Neural cell (in vitro differentiated cells): ENCODE measurements around the gene NBDY. TPM values are rescaled to one million over a fixed set of nuclear protein-coding genes. Genes with fewer than 3 reads are reported as not detected.

Experiments used
- H2AFZ ChIP-seq: fragments of 200-600, 300-800 bp; sonication (generic), shearing (Covaris generic); 2 replicates; pipeline ENCODE4 v1.6.0; 2014; ENCODE audit warnings: low read depth, mild to moderate bottlenecking, antibody characterized with exemption, low read length, moderate library complexity
- H3F3A ChIP-seq: fragments of 200-600 bp; shearing (Covaris generic); 2 replicates; pipeline ENCODE4 v1.6.1; 2016; ENCODE audit warnings: mild to moderate bottlenecking, moderate library complexity, mixed read lengths, antibody characterized with exemption, low read length; ENCODE audit not compliant: insufficient read depth, poor library complexity, severe bottlenecking
- H3K27ac ChIP-seq: fragments of 200-600, 300-800 bp; sonication (generic), shearing (Covaris generic); 2 replicates; pipeline ENCODE4 v1.5.1; 2014; ENCODE audit warnings: mild to moderate bottlenecking, low read length, moderate library complexity
- H3K27me3 ChIP-seq: fragments of 300-800, 200-600 bp; sonication (generic), shearing (Covaris generic); 2 replicates; pipeline ENCODE4 v1.6.0; 2014; ENCODE audit warnings: mild to moderate bottlenecking, low read depth, low read length, moderate library complexity; ENCODE audit not compliant: insufficient read depth
- H3K36me3 ChIP-seq: fragments of 300-800, 200-600 bp; sonication (generic), shearing (Covaris generic); 2 replicates; pipeline ENCODE4 v1.5.1; 2014; ENCODE audit warnings: mild to moderate bottlenecking, antibody characterized with exemption, low read length, moderate library complexity; ENCODE audit not compliant: insufficient read depth
- H3K4me2 ChIP-seq: fragments of 300-800, 200-600 bp; sonication (generic), shearing (Covaris generic); 2 replicates; pipeline ENCODE4 v1.6.0; 2014; ENCODE audit warnings: mild to moderate bottlenecking, low read length
- H3K4me3 ChIP-seq: fragments of 300-800, 200-600 bp; sonication (generic), shearing (Covaris generic); 2 replicates; pipeline ENCODE4 v1.5.1; 2014; ENCODE audit warnings: mild to moderate bottlenecking, low read length, moderate library complexity
- H3K79me2 ChIP-seq: fragments of 200-600 bp; shearing (Covaris generic); replicated peaks from 2 replicates; pipeline ENCODE4 v1.6.0; 2014; ENCODE audit warnings: mild to moderate bottlenecking, low read length, moderate library complexity; ENCODE audit not compliant: insufficient read depth
- H3K9ac ChIP-seq: fragments of 300-800, 200-600 bp; sonication (generic), shearing (Covaris generic); 2 replicates; pipeline ENCODE4 v1.6.1; 2016; ENCODE audit warnings: mild to moderate bottlenecking, low read length, mixed read lengths
- H3K9me2 ChIP-seq: fragments of 200-600 bp; shearing (Covaris generic); 2 replicates; pipeline ENCODE4 v1.6.1; 2016; ENCODE audit warnings: mild to moderate bottlenecking, low read length, mixed read lengths; ENCODE audit not compliant: insufficient read depth
- H3K9me3 ChIP-seq: fragments of 200-600, 300-800 bp; sonication (generic), shearing (Covaris generic); 2 replicates; pipeline ENCODE4 v1.6.1; 2016; ENCODE audit warnings: mild to moderate bottlenecking, mixed run types, low read length, moderate library complexity, mixed read lengths
- H4K20me1 ChIP-seq: fragments of 200-600 bp; shearing (Covaris generic); 2 replicates; pipeline ENCODE4 v1.6.1; 2016; ENCODE audit warnings: mild to moderate bottlenecking, mixed run types; ENCODE audit not compliant: insufficient read depth
- CTCF ChIP-seq: fragments of 450-650 bp; IDR thresholded peaks from 2 replicates; pipeline ENCODE4 v1.5.1; 2014; ENCODE audit warnings: antibody characterized with exemption, mild to moderate bottlenecking, moderate library complexity; ENCODE audit not compliant: poor library complexity, severe bottlenecking
- EP300 ChIP-seq: fragments of 450-650 bp; conservative IDR thresholded peaks from 2 replicates; pipeline ENCODE4 v1.6.1; 2014; ENCODE audit warnings: antibody characterized with exemption, mild to moderate bottlenecking, moderate library complexity; ENCODE audit not compliant: poor library complexity, severe bottlenecking
- EZH2 ChIP-seq: fragments of 200-600, 300-800 bp; shearing (Covaris generic), sonication (generic); IDR thresholded peaks from 2 replicates; pipeline ENCODE4 v1.6.1; 2014; ENCODE audit warnings: antibody characterized with exemption, low read length, borderline replicate concordance, mild to moderate bottlenecking; ENCODE audit not compliant: insufficient read depth, poor library complexity, severe bottlenecking
- MXI1 ChIP-seq: fragments of 450-650 bp; conservative IDR thresholded peaks from 2 replicates; pipeline ENCODE4 v1.6.1; 2014; ENCODE audit warnings: antibody characterized with exemption, mild to moderate bottlenecking; ENCODE audit not compliant: poor library complexity, severe bottlenecking
- POLR2AphosphoS5 ChIP-seq: IDR thresholded peaks from 2 replicates; pipeline ENCODE4 v1.6.1; 2012
- RAD21 ChIP-seq: fragments of 450-650 bp; conservative IDR thresholded peaks from 2 replicates; pipeline ENCODE4 v1.6.1; 2014; ENCODE audit warnings: antibody characterized with exemption, mild to moderate bottlenecking, moderate library complexity
- SMC3 ChIP-seq: fragments of 450-650 bp; conservative IDR thresholded peaks from 2 replicates; pipeline ENCODE4 v1.6.1; 2014; ENCODE audit warnings: antibody characterized with exemption, mild to moderate bottlenecking, moderate library complexity; ENCODE audit not compliant: poor library complexity
- TAF1 ChIP-seq: IDR thresholded peaks from 2 replicates; pipeline ENCODE4 v1.6.1; 2012; ENCODE audit warnings: low read depth
- polyA plus RNA-seq: library from polyadenylated mRNA; depleted of rRNA; stranded (reverse); fragments of >200 nt; gene quantifications from 2 replicates; pipeline ENCODE4 v1.2.3, GENCODE V29; 2014
- TF ChIP-seq, protein P1 (sequence below): IDR thresholded peaks from 2 replicates; pipeline ENCODE4 v1.6.1; 2012; ENCODE audit warnings: borderline replicate concordance

Gene NBDY
- polyA plus RNA-seq, 1 donor from 2014 or later: 29.7 TPM

GRCh38 chrX:56795309-56795868 lies 66.3 kb downstream of the NBDY start:
- no peaks in the 10 kb centered on the region for H3F3A ChIP-seq
- H2AFZ ChIP-seq: no peak overlapping the region
- H3K36me3 ChIP-seq: no peaks in the 10 kb centered on the region
- TF ChIP-seq EP300 (no peak), TAF1 (no peak), RAD21 (no peak), SMC3 (no peak), CTCF (no peak), EZH2 (no peak), POLR2AphosphoS5 (no peak), MXI1 (no peak)
- TF ChIP-seq, protein P1, sequence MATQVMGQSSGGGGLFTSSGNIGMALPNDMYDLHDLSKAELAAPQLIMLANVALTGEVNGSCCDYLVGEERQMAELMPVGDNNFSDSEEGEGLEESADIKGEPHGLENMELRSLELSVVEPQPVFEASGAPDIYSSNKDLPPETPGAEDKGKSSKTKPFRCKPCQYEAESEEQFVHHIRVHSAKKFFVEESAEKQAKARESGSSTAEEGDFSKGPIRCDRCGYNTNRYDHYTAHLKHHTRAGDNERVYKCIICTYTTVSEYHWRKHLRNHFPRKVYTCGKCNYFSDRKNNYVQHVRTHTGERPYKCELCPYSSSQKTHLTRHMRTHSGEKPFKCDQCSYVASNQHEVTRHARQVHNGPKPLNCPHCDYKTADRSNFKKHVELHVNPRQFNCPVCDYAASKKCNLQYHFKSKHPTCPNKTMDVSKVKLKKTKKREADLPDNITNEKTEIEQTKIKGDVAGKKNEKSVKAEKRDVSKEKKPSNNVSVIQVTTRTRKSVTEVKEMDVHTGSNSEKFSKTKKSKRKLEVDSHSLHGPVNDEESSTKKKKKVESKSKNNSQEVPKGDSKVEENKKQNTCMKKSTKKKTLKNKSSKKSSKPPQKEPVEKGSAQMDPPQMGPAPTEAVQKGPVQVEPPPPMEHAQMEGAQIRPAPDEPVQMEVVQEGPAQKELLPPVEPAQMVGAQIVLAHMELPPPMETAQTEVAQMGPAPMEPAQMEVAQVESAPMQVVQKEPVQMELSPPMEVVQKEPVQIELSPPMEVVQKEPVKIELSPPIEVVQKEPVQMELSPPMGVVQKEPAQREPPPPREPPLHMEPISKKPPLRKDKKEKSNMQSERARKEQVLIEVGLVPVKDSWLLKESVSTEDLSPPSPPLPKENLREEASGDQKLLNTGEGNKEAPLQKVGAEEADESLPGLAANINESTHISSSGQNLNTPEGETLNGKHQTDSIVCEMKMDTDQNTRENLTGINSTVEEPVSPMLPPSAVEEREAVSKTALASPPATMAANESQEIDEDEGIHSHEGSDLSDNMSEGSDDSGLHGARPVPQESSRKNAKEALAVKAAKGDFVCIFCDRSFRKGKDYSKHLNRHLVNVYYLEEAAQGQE: no peak
- no peak overlapping the region for H3K9ac ChIP-seq
- no peak overlapping the region for H3K27ac ChIP-seq
- H3K9me3 ChIP-seq: no peaks in the 10 kb centered on the region
- no peaks in the 10 kb centered on the region for H3K9me2 ChIP-seq
- no peaks in the 10 kb centered on the region for H3K27me3 ChIP-seq
- H4K20me1 ChIP-seq: no peaks in the 10 kb centered on the region
- H3K4me3 ChIP-seq: no peak overlapping the region
- H3K79me2 ChIP-seq: no peaks in the 10 kb centered on the region
- H3K4me2 ChIP-seq: no peak overlapping the region

GRCh38 chrX:56796641-56797395 lies 67.8 kb downstream of the NBDY start:
- H4K20me1 ChIP-seq: no peaks in the 10 kb centered on the region
- no peak overlapping the region for H3K9ac ChIP-seq
- H3K4me2 ChIP-seq: no peak overlapping the region
- no peaks in the 10 kb centered on the region for H3K36me3 ChIP-seq
- no peaks in the 10 kb centered on the region for H3F3A ChIP-seq
- no peaks in the 10 kb centered on the region for H3K9me2 ChIP-seq
- H3K27ac ChIP-seq: no peak overlapping the region
- no peaks in the 10 kb centered on the region for H3K79me2 ChIP-seq
- no peak overlapping the region for H2AFZ ChIP-seq
- H3K9me3 ChIP-seq: no peaks in the 10 kb centered on the region
- H3K4me3 ChIP-seq: no peak overlapping the region
- no peaks in the 10 kb centered on the region for H3K27me3 ChIP-seq
- no peak for TF ChIP-seq POLR2AphosphoS5
- no peak for TF ChIP-seq TAF1
- no peak for TF ChIP-seq MXI1
